ENCODE results near the gene CHRNB1. TPM values are rescaled to one million over a fixed set of nuclear protein-coding genes. Genes with fewer than 3 reads are reported as not detected.

The CHRNB1 gene
- total and polyA plus RNA-seq, 2 of the 8 experiments (the other 6 are each of a cell fraction or from before 2014, with no cell fraction given) = 14.1 to 28.2 TPM

DNA sequence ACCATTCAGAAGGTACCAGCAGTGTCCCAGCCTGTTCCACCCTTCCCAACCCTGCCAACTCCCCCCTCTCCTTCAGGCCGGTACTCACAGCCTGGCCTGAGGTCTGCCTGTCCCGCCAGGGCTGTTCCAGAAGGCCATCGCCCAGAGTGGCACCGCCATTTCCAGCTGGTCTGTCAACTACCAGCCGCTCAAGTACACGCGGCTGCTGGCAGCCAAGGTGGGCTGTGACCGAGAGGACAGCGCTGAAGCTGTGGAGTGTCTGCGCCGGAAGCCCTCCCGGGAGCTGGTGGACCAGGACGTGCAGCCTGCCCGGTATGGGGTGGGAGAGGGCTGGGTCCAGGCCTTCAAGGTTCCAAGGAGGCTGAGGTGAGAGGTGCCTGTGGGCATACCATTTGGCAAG, 30.0 kb upstream of the CHRNB1 start:
- H2AK5ac ChIP-seq (ENCODE audit: low read depth, low read length) = no peak overlapping the region
- H3K4me1 ChIP-seq (replicated peaks in 1 of 4; ENCODE audit: control insufficient read depth in 3 of 4, insufficient read depth in 4 of 4, low read length in 3 of 4) = peaks cover 0 to 12% (median 7%) of the 10 kb centered on the region in 4 experiments; a peak in 5 of 7 replicates
- H3K23me2 ChIP-seq (ENCODE audit: low read depth, low read length) = peaks cover 4% of the 10 kb centered on the region; the same call in 1 of the 2 replicates
- no peaks in the 10 kb centered on the region for H3K27me3 ChIP-seq (replicated peaks in 1 of 4; ENCODE audit: control insufficient read depth in 3 of 4, extremely low read depth in 1 of 4, insufficient read depth in 3 of 4, low read length in 3 of 4)
- H3K27ac ChIP-seq (ENCODE audit: low read depth, low read length) = no peak overlapping the region
- H4K5ac ChIP-seq (ENCODE audit: insufficient read length, low read depth, low read length) = no peak overlapping the region
- DNase-seq (ENCODE audit: low read depth in 1 of 2, low spot score in 2 of 2) (no peak), FAIRE-seq (no peak)
- 0 out of 2 replicates have a peak, but pooled peaks cover 1% of the 10 kb centered on the region for H3K79me1 ChIP-seq (ENCODE audit: low read depth, low read length)
- no peak overlapping the region for H4K8ac ChIP-seq (ENCODE audit: extremely low read depth, insufficient read depth, low read length)
- no peak overlapping the region for H2BK15ac ChIP-seq (ENCODE audit: low read length)
- no peak overlapping the region for H3K4me2 ChIP-seq (ENCODE audit: insufficient read depth in 1 of 2, low read depth in 2 of 2, low read length in 2 of 2)
- H4K91ac ChIP-seq (replicated peaks; ENCODE audit: insufficient read length, low read length) = no peak overlapping the region
- peaks cover 0 to 34% (median 14%) of the 10 kb centered on the region in 4 experiments; a peak in 6 of 8 replicates for H3K36me3 ChIP-seq (ENCODE audit: control insufficient read depth in 2 of 4, insufficient read depth in 4 of 4, low read length in 3 of 4)
- H3K4ac ChIP-seq (replicated peaks; ENCODE audit: insufficient read length, low read depth, low read length) = no peak overlapping the region
- ChIA-PET CTCF (ENCODE audit: partially characterized antibody) (interaction anchor here (2.4 kb wide), 1 partner anchor 23 kb away, joined by 5 read pairs; no protein-coding TSS in a partner anchor), POLR2A (ENCODE audit: partially characterized antibody) (interaction anchor here (0.7 to 2.8 kb wide), 6 partner anchors 8 to 69 kb away, joined by 3 to 14 read pairs (median 4); partner anchors contain the start of genes NLGN2 and TMEM256)
- no peak overlapping the region for H3K14ac ChIP-seq (ENCODE audit: insufficient read length)
- no peak overlapping the region for H2BK120ac ChIP-seq (replicated peaks; ENCODE audit: low read depth, low read length)
- no peak overlapping the region for H2AFZ ChIP-seq (ENCODE audit: low read length)
- no peak overlapping the region for H3K4me3 ChIP-seq (ENCODE audit: extremely low read depth in 1 of 4, insufficient read depth in 2 of 4, low read depth in 3 of 4, low read length in 4 of 4)
- H3K18ac ChIP-seq (ENCODE audit: extremely low read depth, low read length) = no peak overlapping the region
- H2BK20ac ChIP-seq (ENCODE audit: low read length) = no peak overlapping the region
- no peak overlapping the region for H3K9ac ChIP-seq (replicated peaks in 1 of 4; ENCODE audit: extremely low read depth in 1 of 4, low read depth in 3 of 4, low read length in 3 of 4)
- no peak overlapping the region for H3K56ac ChIP-seq (replicated peaks; ENCODE audit: insufficient read length, low read depth, low read length)
- H2BK5ac ChIP-seq (ENCODE audit: low read depth, low read length) = no peak overlapping the region
- H3K23ac ChIP-seq (ENCODE audit: insufficient read length) = no peak overlapping the region
- H2BK12ac ChIP-seq (ENCODE audit: low read depth, low read length) = no peak overlapping the region
- WGBS, 2 experiments (ENCODE audit: extremely low coverage in 1 of 2, insufficient coverage in 1 of 2, insufficient read length in 1 of 2, insufficient replicate concordance in 2 of 2, low coverage in 1 of 2, low lambda C conversion rate in 2 of 2, missing lambda C conversion rate in 1 of 2) = 89% methylated on average over 14 of the region's 14 CpGs; no CpG with 5 or more reads in 1 of the 2 experiments
- no peaks in the 10 kb centered on the region for H3K9me3 ChIP-seq (ENCODE audit: insufficient read depth in 2 of 2, low read depth in 1 of 2, low read length in 1 of 2)
- no peaks in the 10 kb centered on the region for H3K79me2 ChIP-seq (ENCODE audit: control insufficient read depth in 1 of 2, insufficient read depth in 2 of 2, low read length in 2 of 2)
- peaks cover 2 to 13% of the 10 kb centered on the region in 2 experiments for H4K20me1 ChIP-seq (replicated peaks in 1 of 2; ENCODE audit: control insufficient read depth in 1 of 2, insufficient read depth in 2 of 2, low read length in 2 of 2)
- no peak for TF ChIP-seq RFX5 (IDR thresholded peaks at IDR 0.05; ENCODE audit: borderline replicate concordance, low read depth, low read length)
